Omental fat pad (tissue), 4 donors: Measurements from ENCODE around the gene SYNDIG1. TPM values are rescaled to one million over a fixed set of nuclear protein-coding genes. Genes with fewer than 3 reads are reported as not detected.
A peak's percentile ranks its signal among the peaks of the same experiment; 100 is the strongest.

Experiments used
- ATAC-seq: fragments of 150-250 bp; one replicate; pipeline ENCODE4 v1.9.1; 2016; ENCODE audit warnings: mild to moderate bottlenecking, moderate library complexity; ENCODE audit not compliant: low FRiP score
- DNase-seq: peaks from one replicate; pipeline ENCODE4 v3.0.0-alpha.2; 2019; ENCODE audit warnings: low spot score
- total RNA-seq, 4 donors: library from RNA; depleted of rRNA; stranded (reverse); fragments of >200 nt; gene quantifications; one replicate each; pipeline ENCODE4 v1.1.0, GENCODE V29; 2016
- TF ChIP-seq, protein P1 (sequence below), 3 donors: fragments of 450-650 bp; IDR thresholded peaks; one replicate each; pipeline ENCODE4 v1.5.1; 2016 to 2017; ENCODE audit warnings: antibody characterized with exemption in 3 of 3, mild to moderate bottlenecking in 3 of 3, moderate library complexity in 2 of 3

Gene SYNDIG1
- total RNA-seq, 4 donors from 2014 or later = 0.19 to 0.24 TPM; not detected in 2

DNA sequence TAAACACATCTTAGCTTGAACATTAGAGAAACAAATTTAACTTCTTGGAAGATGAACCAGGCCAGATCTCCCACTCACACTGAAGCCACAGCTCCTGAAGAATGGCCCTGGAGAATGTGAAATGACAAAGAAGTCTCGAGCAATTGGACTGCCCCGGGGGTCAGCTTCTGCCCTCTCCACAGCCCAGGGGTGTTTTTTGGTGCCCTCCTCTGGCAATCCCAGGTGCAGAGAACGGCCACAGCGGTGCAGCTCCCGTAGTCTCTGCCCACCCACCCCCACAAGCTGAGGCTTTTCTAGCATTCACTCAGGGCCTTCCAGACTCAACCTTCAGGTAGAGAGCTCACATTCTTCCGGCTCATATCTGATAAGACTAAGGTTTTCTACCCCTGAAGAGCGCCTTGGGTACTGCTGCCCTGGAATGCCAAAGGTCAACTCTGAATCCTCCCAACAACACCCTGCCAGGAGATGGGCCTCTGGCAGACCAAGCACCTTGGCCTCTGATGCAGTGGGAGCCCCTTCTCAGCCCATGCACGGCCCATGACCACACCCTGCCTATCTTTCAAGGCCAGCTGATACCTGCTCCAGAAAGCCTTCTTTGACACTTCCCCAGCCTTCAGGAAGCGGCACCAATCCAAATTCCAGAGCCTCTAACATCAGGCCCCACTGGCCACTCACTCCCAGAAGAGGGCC is 208.3 kb downstream of the SYNDIG1 start:
- TF ChIP-seq, protein P1, sequence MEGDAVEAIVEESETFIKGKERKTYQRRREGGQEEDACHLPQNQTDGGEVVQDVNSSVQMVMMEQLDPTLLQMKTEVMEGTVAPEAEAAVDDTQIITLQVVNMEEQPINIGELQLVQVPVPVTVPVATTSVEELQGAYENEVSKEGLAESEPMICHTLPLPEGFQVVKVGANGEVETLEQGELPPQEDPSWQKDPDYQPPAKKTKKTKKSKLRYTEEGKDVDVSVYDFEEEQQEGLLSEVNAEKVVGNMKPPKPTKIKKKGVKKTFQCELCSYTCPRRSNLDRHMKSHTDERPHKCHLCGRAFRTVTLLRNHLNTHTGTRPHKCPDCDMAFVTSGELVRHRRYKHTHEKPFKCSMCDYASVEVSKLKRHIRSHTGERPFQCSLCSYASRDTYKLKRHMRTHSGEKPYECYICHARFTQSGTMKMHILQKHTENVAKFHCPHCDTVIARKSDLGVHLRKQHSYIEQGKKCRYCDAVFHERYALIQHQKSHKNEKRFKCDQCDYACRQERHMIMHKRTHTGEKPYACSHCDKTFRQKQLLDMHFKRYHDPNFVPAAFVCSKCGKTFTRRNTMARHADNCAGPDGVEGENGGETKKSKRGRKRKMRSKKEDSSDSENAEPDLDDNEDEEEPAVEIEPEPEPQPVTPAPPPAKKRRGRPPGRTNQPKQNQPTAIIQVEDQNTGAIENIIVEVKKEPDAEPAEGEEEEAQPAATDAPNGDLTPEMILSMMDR (IDR thresholded peaks at IDR 0.05) = no peak
- DNase-seq (no peak), ATAC-seq (no peak)

GRCh38 chr20:24678351-24679106 is 209.1 kb downstream of the SYNDIG1 start:
- DNase-seq = no peak
- TF ChIP-seq, protein P1 (IDR thresholded peaks at IDR 0.05) = no peak
- ATAC-seq = no peak

DNA sequence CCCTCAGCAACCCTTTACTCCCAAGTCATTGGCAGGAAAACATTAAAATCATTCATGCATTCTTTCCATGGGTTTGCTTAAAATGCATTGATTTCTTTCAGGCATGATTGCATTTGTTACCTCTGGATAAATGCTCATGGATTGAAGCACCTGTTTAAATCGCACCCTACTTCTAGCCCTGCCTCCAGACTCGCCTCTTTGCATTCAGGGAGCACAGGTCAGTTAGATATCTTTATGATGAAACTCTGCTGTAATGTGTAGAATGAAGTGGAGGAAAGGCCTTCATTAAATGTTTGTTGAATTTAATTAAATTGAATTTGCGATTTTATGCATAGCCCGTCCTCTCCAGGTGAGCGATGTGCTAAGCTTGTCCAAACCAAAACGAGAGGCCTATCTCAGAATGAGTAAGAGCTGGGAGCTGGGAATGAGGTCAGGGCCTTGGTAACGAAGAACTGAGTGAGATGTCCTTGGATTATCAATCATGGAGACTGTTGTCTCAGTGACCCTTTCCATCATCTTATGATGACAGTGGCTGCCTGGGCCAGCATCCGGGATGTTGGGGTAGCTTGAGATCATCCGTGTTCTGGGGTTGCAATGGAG is 210.1 kb downstream of the SYNDIG1 start:
- TF ChIP-seq, protein P1 (IDR thresholded peaks at IDR 0.05) = no peak
- no peak for DNase-seq
- ATAC-seq = no peak

DNA sequence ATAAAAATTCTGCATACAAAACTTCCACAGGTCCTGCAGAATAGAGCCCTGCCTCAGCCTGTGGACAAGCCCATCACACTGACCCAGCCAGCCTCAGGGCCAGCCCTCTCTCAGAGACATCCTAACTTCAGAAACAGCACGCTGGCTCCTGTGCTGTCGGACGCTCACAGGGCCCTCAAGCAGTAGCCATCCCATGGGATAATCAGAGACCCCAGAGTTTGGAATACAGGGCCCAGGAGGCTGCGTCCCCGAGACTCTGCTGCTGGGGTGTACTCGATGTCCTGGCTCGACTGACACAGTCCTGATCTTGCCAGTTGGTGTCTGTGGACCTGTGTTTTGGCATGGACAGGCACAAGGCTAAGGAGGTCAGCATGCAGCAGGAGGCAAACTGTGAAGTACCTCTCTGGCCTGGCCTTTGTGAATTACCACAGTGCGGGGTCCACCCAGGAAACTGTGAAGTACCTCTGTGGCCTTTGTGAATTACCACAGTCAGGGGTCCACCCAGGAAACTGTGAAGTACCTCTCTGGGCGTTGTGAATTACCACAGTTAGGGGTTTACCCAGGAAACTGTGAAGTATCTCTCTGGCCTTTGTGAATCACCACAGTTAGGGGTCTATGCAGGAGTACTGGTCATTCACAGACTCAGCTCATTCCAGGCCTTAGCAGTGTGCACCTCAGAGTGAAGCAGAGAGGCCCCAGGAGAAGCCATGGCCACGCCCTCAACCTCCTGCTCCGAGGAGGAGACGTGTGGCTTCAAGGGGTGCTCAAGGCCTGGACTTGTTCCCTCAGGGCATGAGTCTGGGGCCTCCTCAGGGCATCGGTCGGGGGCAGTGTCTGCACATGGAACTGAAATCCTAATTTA is 212.4 kb downstream of the SYNDIG1 start:
- TF ChIP-seq, protein P1 (IDR thresholded peaks at IDR 0.05) = no peak
- ATAC-seq (no peak), DNase-seq (no peak)

GRCh38 chr20:24682496-24682985 is 213.1 kb downstream of the SYNDIG1 start:
- no peak for DNase-seq
- ATAC-seq = no peak
- TF ChIP-seq, protein P1 (IDR thresholded peaks at IDR 0.05) = no peak

DNA sequence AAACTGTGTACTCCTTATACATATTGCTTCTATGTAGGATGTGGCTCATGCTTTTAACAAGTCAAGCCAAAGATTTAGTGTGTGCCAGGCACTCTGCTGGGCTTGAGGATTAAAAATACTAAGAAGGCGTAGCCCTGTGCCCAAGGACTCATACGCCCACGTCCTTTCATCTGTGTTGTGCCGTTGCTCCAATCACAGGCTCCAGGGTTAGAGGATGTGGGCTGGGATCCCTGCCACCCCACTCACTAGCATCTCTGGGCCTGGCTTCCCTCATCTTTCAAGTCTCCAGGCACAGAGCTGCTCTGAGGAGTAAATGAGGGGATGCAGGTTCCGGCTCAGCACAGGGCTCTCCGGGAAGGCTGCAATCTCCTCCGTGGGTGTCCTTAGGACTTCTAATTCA is 214.2 kb downstream of the SYNDIG1 start:
- DNase-seq (peak; percentile 6), ATAC-seq (no peak)
- TF ChIP-seq, protein P1 (IDR thresholded peaks at IDR 0.05) = no peak
